ENCODE measurements around the gene KIF26B. TPM values are rescaled to one million over a fixed set of nuclear protein-coding genes. Genes with fewer than 3 reads are reported as not detected.

The KIF26B gene
- total RNA-seq, 1 experiment from 2014 or later: 1.6 TPM

GRCh38 chr1:245404952-245405351 is 250.2 kb downstream of the KIF26B start:
- Mint-ChIP-seq H3K36me3 (ENCODE audit: insufficient read depth, unreplicated experiment) (no peaks in the 10 kb centered on the region), H3K4me1 (ENCODE audit: insufficient read depth, unreplicated experiment) (no peaks in the 10 kb centered on the region), H3K4me3 (ENCODE audit: unreplicated experiment) (no peak overlapping the region), H3K27me3 (ENCODE audit: insufficient read depth, unreplicated experiment) (peaks cover 49% of the 10 kb centered on the region), H3K27ac (ENCODE audit: low read depth, unreplicated experiment) (no peak overlapping the region), H3K9me3 (ENCODE audit: unreplicated experiment) (no peaks in the 10 kb centered on the region)
- BruUV-seq (replicated peaks): no TSS peak
- ChIA-PET CTCF (interaction anchor here (0.6 to 1.3 kb wide), 4 partner anchors 12 to 288 kb away, joined by 3 to 5 read pairs (median 3); no protein-coding TSS in a partner anchor), POLR2A (no interaction called here)
- no peak for DNase-seq (ENCODE audit: unreplicated experiment)
- TF ChIP-seq, protein P1, sequence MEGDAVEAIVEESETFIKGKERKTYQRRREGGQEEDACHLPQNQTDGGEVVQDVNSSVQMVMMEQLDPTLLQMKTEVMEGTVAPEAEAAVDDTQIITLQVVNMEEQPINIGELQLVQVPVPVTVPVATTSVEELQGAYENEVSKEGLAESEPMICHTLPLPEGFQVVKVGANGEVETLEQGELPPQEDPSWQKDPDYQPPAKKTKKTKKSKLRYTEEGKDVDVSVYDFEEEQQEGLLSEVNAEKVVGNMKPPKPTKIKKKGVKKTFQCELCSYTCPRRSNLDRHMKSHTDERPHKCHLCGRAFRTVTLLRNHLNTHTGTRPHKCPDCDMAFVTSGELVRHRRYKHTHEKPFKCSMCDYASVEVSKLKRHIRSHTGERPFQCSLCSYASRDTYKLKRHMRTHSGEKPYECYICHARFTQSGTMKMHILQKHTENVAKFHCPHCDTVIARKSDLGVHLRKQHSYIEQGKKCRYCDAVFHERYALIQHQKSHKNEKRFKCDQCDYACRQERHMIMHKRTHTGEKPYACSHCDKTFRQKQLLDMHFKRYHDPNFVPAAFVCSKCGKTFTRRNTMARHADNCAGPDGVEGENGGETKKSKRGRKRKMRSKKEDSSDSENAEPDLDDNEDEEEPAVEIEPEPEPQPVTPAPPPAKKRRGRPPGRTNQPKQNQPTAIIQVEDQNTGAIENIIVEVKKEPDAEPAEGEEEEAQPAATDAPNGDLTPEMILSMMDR (IDR thresholded peaks at IDR 0.05; ENCODE audit: unreplicated experiment): no peak
- intact Hi-C loops (cut with micrococcal nuclease): no loop called here

GRCh38 chr1:245406426-245406825 is 251.6 kb downstream of the KIF26B start:
- no peak for DNase-seq (ENCODE audit: unreplicated experiment)
- H3K4me1 Mint-ChIP-seq (ENCODE audit: insufficient read depth, unreplicated experiment): no peaks in the 10 kb centered on the region
- ChIA-PET POLR2A (no interaction called here), CTCF (interaction anchor here (0.5 to 0.7 kb wide), 2 partner anchors 11 to 1137 kb away, joined by 3 read pairs; no protein-coding TSS in a partner anchor)
- peaks cover 42% of the 10 kb centered on the region for H3K27me3 Mint-ChIP-seq (ENCODE audit: insufficient read depth, unreplicated experiment)
- TF ChIP-seq, protein P1 (IDR thresholded peaks at IDR 0.05; ENCODE audit: unreplicated experiment): no peak
- H3K27ac Mint-ChIP-seq (ENCODE audit: low read depth, unreplicated experiment): no peak overlapping the region
- H3K4me3 Mint-ChIP-seq (ENCODE audit: unreplicated experiment): no peak overlapping the region
- no peaks in the 10 kb centered on the region for H3K36me3 Mint-ChIP-seq (ENCODE audit: insufficient read depth, unreplicated experiment)
- H3K9me3 Mint-ChIP-seq (ENCODE audit: unreplicated experiment): no peaks in the 10 kb centered on the region
- no TSS peak for BruUV-seq (replicated peaks)
- intact Hi-C loops (cut with micrococcal nuclease): no loop called here

DNA sequence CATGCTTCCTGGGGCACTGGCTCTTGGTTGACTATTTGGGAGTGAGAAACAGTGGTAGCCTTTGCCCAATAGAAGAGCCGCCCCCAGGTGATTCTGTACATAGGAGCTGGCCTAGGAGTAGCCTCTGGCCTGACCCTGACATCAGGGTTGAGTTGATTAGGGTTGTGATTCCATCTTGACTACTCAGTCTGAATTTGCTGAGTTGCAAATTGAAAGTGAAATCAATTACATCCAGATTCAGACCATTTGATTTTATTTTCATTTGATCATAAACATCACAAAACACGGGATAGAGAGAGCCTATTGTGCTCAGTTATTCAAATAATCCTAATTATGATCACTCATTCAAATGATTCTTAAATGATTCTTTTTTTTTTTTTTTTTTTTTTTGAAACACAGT is 253.2 kb downstream of the KIF26B start:
- intact Hi-C loops (cut with micrococcal nuclease): no loop called here
- ChIA-PET CTCF (no interaction called here), POLR2A (interaction anchor here (0.7 kb wide), 1 partner anchor 9 kb away, joined by 4 read pairs; no protein-coding TSS in a partner anchor)
- Mint-ChIP-seq H3K9me3 (ENCODE audit: unreplicated experiment) (no peaks in the 10 kb centered on the region), H3K4me1 (ENCODE audit: insufficient read depth, unreplicated experiment) (no peaks in the 10 kb centered on the region), H3K4me3 (ENCODE audit: unreplicated experiment) (no peak overlapping the region), H3K27ac (ENCODE audit: low read depth, unreplicated experiment) (no peak overlapping the region), H3K36me3 (ENCODE audit: insufficient read depth, unreplicated experiment) (no peaks in the 10 kb centered on the region), H3K27me3 (ENCODE audit: insufficient read depth, unreplicated experiment) (peaks cover 27% of the 10 kb centered on the region)
- no TSS peak for BruUV-seq (replicated peaks)
- TF ChIP-seq, protein P1 (IDR thresholded peaks at IDR 0.05; ENCODE audit: unreplicated experiment): no peak
- no peak for DNase-seq (ENCODE audit: unreplicated experiment)

DNA sequence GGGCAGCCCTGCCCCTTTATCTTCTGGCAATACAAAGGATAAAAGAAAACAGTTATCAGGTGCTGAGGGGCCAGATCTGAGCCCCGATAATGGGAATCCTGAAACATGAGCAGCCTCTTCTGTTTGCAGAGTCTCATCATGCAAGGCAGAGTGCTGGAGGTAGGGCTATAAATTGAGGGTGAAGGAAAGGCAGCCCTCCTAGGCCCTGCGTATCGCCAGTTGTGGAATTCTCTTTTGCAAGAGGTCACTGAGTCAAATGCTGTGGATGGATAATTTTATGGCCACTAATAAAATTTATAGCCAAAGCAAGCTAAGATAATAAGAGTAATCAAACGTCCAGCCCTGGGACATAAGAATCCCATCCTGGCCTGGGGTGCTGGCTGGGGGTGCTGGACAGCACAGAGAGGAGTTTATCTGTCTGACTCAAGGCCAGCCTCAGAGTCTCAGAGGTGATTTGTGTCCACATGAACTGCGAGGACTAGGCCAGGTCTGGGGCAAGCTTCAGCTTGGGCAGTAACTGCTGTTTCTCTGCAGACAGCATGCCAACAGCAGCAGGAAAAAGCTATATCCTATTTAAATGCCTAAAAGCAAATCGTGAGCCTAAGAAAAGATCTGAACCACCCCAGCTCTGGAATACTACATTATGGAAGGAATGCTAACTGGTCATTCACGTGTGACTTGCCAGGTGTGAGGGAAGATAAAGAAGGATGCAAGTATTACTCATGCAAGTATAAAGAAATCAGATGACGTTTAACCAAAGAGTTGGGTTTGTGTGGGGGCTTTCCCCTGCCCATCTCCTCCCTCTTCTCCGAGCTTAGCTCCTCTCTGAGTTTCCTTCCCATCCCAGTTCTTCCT is 254.8 kb downstream of the KIF26B start:
- no peaks in the 10 kb centered on the region for H3K4me1 Mint-ChIP-seq (ENCODE audit: insufficient read depth, unreplicated experiment)
- H3K9me3 Mint-ChIP-seq (ENCODE audit: unreplicated experiment): no peaks in the 10 kb centered on the region
- ChIA-PET POLR2A (no interaction called here), CTCF (interaction anchor here (1.3 kb wide), 1 partner anchor 9 kb away, joined by 4 read pairs; no protein-coding TSS in a partner anchor)
- TF ChIP-seq, protein P1 (IDR thresholded peaks at IDR 0.05; ENCODE audit: unreplicated experiment): no peak
- peaks cover 11% of the 10 kb centered on the region for H3K27me3 Mint-ChIP-seq (ENCODE audit: insufficient read depth, unreplicated experiment)
- intact Hi-C loops (cut with micrococcal nuclease): no loop called here
- no peak overlapping the region for H3K27ac Mint-ChIP-seq (ENCODE audit: low read depth, unreplicated experiment)
- no TSS peak for BruUV-seq (replicated peaks)
- no peaks in the 10 kb centered on the region for H3K36me3 Mint-ChIP-seq (ENCODE audit: insufficient read depth, unreplicated experiment)
- no peak overlapping the region for H3K4me3 Mint-ChIP-seq (ENCODE audit: unreplicated experiment)
- no peak for DNase-seq (ENCODE audit: unreplicated experiment)
